SK-N-SH (cell line): ENCODE data around the gene SH3BGR. TPM values are rescaled to one million over a fixed set of nuclear protein-coding genes. Genes with fewer than 3 reads are reported as not detected.

ENCODE experiments used
- CTCF ChIA-PET: fragments of 300-600, 350-600 bp; formaldehyde crosslinking; extraction: SDS; loops from one replicate; lab custom pipeline; 2021; lab: Yijun Ruan, JAX
- POLR2A ChIA-PET: fragments of 350-600 bp; sonication (Branson Sonifier 250); formaldehyde crosslinking; extraction: SDS; loops from one replicate; lab custom pipeline; 2020; ENCODE audit warnings: antibody characterized with exemption, inconsistent platforms; lab: Yijun Ruan, JAX
- DNase-seq: peaks from one replicate; pipeline ENCODE4 v3.0.0; 2012
- H2AFZ ChIP-seq: fragments of 200-600 bp; sonication (generic); 2 replicates; pipeline ENCODE4 v1.8.1; 2016; ENCODE audit warnings: antibody characterized with exemption, mild to moderate bottlenecking, low read depth
- H3F3A ChIP-seq: fragments of 200-600 bp; sonication (generic); replicated peaks from 2 replicates; pipeline ENCODE3; 2016; ENCODE audit warnings: antibody characterized with exemption, mild to moderate bottlenecking; ENCODE audit not compliant: insufficient read depth
- H3K27ac ChIP-seq, 2 experiments: fragments of 200-500 bp in 1 of 2; fragments of 200-600 bp in 1 of 2; sonication (Bioruptor generic) in 1 of 2; sonication (generic), shearing (Covaris generic) in 1 of 2; 2 replicates each; pipeline versions ENCODE4 v1.5.1 to v1.6.1; 2014 to 2016; ENCODE audit warnings: low read depth in 2 of 2, inconsistent platforms in 1 of 2, low read length in 1 of 2, mild to moderate bottlenecking in 1 of 2, mixed read lengths in 1 of 2
- H3K27me3 ChIP-seq: fragments of 200-600 bp; sonication (generic), shearing (Covaris generic); 2 replicates; pipeline ENCODE4 v1.6.1; 2016; ENCODE audit warnings: mixed run types; ENCODE audit not compliant: insufficient read depth
- H3K36me3 ChIP-seq, 2 experiments: fragments of 200-500 bp in 1 of 2; fragments of 200-600 bp in 1 of 2; sonication (Bioruptor generic) in 1 of 2; sonication (generic) in 1 of 2; replicated peaks in 1 of 2; 2 replicates each; pipeline versions ENCODE3 to v1.5.1; 2014 to 2016; ENCODE audit warnings: low read length in 1 of 2, mild to moderate bottlenecking in 1 of 2; ENCODE audit not compliant: insufficient read depth in 2 of 2, control insufficient read depth in 1 of 2
- H3K4me1 ChIP-seq, 2 experiments: fragments of 200-500 bp in 1 of 2; fragments of 200-600 bp in 1 of 2; sonication (Bioruptor generic) in 1 of 2; sonication (generic), shearing (Covaris generic) in 1 of 2; 2 replicates each; pipeline versions ENCODE4 v1.5.1 to v1.6.1; 2014 to 2016; ENCODE audit warnings: low read depth in 1 of 2, low read length in 1 of 2, mixed run types in 1 of 2; ENCODE audit not compliant: insufficient read depth in 2 of 2, control insufficient read depth in 1 of 2
- H3K4me2 ChIP-seq: fragments of 200-600 bp; sonication (generic), shearing (Covaris generic); 2 replicates; pipeline ENCODE4 v1.6.1; 2017; ENCODE audit warnings: mixed run types
- H3K4me3 ChIP-seq, 2 experiments: fragments of 200-500 bp in 1 of 2; fragments of 200-600 bp in 1 of 2; sonication (Bioruptor generic) in 1 of 2; sonication (generic), shearing (Covaris generic) in 1 of 2; 2 replicates each; pipeline versions ENCODE4 v1.5.1 to v1.8.1; 2014 to 2016; ENCODE audit warnings: low read depth in 2 of 2, inconsistent platforms in 1 of 2, low read length in 1 of 2, mild to moderate bottlenecking in 1 of 2, mixed read lengths in 1 of 2, moderate library complexity in 1 of 2
- H3K79me2 ChIP-seq: fragments of 200-600 bp; sonication (generic); 2 replicates; pipeline ENCODE4 v1.8.1; 2017; ENCODE audit warnings: mild to moderate bottlenecking; ENCODE audit not compliant: insufficient read depth
- H3K9ac ChIP-seq: fragments of 200-600 bp; sonication (generic); 2 replicates; pipeline ENCODE4 v1.6.1; 2017; ENCODE audit warnings: mixed run types
- H3K9me2 ChIP-seq: fragments of 200-600 bp; sonication (generic); 2 replicates; pipeline ENCODE4 v1.6.1; 2017; ENCODE audit warnings: mixed run types
- H3K9me3 ChIP-seq: fragments of 200-600 bp; sonication (generic); 2 replicates; pipeline ENCODE4 v1.6.1; 2017; ENCODE audit warnings: mixed run types, mild to moderate bottlenecking, moderate library complexity
- H4K20me1 ChIP-seq: fragments of 200-600 bp; sonication (generic); 2 replicates; pipeline ENCODE4 v1.6.1; 2017; ENCODE audit warnings: mild to moderate bottlenecking, mixed run types; ENCODE audit not compliant: insufficient read depth
- CHD2 ChIP-seq: fragments of 150-350 bp; IDR thresholded peaks from 2 replicates; pipeline ENCODE4 v1.6.1; 2018; ENCODE audit warnings: low read length; ENCODE audit not compliant: partially characterized antibody
- FOSL2 ChIP-seq: IDR thresholded peaks from 2 replicates; pipeline ENCODE4 v1.4.0; 2012; ENCODE audit warnings: low read depth, mild to moderate bottlenecking, moderate library complexity, borderline replicate concordance
- GABPA ChIP-seq: IDR thresholded peaks from 2 replicates; pipeline ENCODE4 v1.4.0; 2012; ENCODE audit warnings: low read depth, mild to moderate bottlenecking
- IRF3 ChIP-seq: fragments of 150-350 bp; IDR thresholded peaks from 2 replicates; pipeline ENCODE4 v1.6.1; 2016; ENCODE audit warnings: mild to moderate bottlenecking, low read depth, low read length
- JUND ChIP-seq: IDR thresholded peaks from 2 replicates; pipeline ENCODE4 v1.4.0; 2012
- NFIC ChIP-seq: IDR thresholded peaks from 2 replicates; pipeline ENCODE4 v1.4.0; 2012; ENCODE audit warnings: borderline replicate concordance
- PBX3 ChIP-seq: IDR thresholded peaks from 2 replicates; pipeline ENCODE4; 2012
- POLR2AphosphoS5 ChIP-seq: IDR thresholded peaks from 2 replicates; pipeline ENCODE4 v1.6.1; 2012; ENCODE audit warnings: low read depth, low read length
- RAD21 ChIP-seq: IDR thresholded peaks from 2 replicates; pipeline ENCODE4 v1.6.1; 2012; ENCODE audit warnings: mild to moderate bottlenecking, low read length
- RXRA ChIP-seq: IDR thresholded peaks from 2 replicates; pipeline ENCODE4 v1.4.0; 2012; ENCODE audit warnings: low read depth, mild to moderate bottlenecking, borderline replicate concordance
- SMC3 ChIP-seq: IDR thresholded peaks from 2 replicates; pipeline ENCODE4 v1.6.1; 2012; ENCODE audit warnings: low read depth, low read length, improper control_type of control experiment
- TAF1 ChIP-seq: IDR thresholded peaks from 2 replicates; pipeline ENCODE4 v1.6.1; 2012; ENCODE audit warnings: low read depth, mild to moderate bottlenecking, low read length, moderate library complexity, borderline replicate concordance
- TCF12 ChIP-seq: IDR thresholded peaks from 2 replicates; pipeline ENCODE4 v1.4.0; 2012
- TEAD4 ChIP-seq: IDR thresholded peaks from 2 replicates; pipeline ENCODE4 v1.4.0; 2012; ENCODE audit warnings: mild to moderate bottlenecking, borderline replicate concordance; ENCODE audit not compliant: insufficient read depth
- ZBTB33 ChIP-seq: IDR thresholded peaks from 2 replicates; pipeline ENCODE4 v1.4.0; 2012; ENCODE audit warnings: low read depth, borderline replicate concordance
- WGBS: methylation state at CpG from one replicate; pipeline ENCODE4 v1.1.6; 2017; ENCODE audit warnings: low lambda C conversion rate; 5-methylcytosine and 5-hydroxymethylcytosine counted together
- polyA plus RNA-seq, 3 experiments: library from polyadenylated mRNA; depleted of rRNA; stranded (reverse); fragments of >200 nt; gene quantifications; 2 replicates each; pipeline ENCODE4 v1.2.3, GENCODE V29; 2012

Gene SH3BGR
- polyA plus RNA-seq, 1 of the 3 experiments (the other 2 are of a cell fraction): 1.1 TPM

GRCh38 chr21:39483917-39484316 lies 32.1 kb downstream of the SH3BGR start:
- no peak overlapping the region; the same call in 1 of the 2 replicates for H2AFZ ChIP-seq
- H3K36me3 ChIP-seq: no peaks in the 10 kb centered on the region
- CTCF ChIA-PET: no interaction called here
- H4K20me1 ChIP-seq: no peaks in the 10 kb centered on the region; the same call in 1 of the 2 replicates
- no peaks in the 10 kb centered on the region for H3K9me2 ChIP-seq
- H3K9me3 ChIP-seq: no peaks in the 10 kb centered on the region
- 0 out of 4 replicates have a peak, but pooled peaks cover 0 to 5% of the 10 kb centered on the region in 2 experiments for H3K4me1 ChIP-seq
- no peaks in the 10 kb centered on the region for H3K27me3 ChIP-seq
- POLR2A ChIA-PET: no interaction called here
- TF ChIP-seq PBX3 (peak; percentile 86), NFIC (peak; percentile 36), RXRA (peak; percentile 46; the same call in 1 of the 2 replicates), IRF3 (no peak), JUND (peak; percentile 56), POLR2AphosphoS5 (no peak), RAD21 (no peak), ZBTB33 (no peak), TAF1 (no peak), SMC3 (no peak), FOSL2 (peak; percentile 38; the same call in 1 of the 2 replicates), TCF12 (peak; percentile 66), TEAD4 (no peak), CHD2 (no peak), GABPA (no peak)
- TF ChIP-seq, all 33 proteins: peak for 6
- Histone ChIP-seq H3F3A (peaks cover 16% of the 10 kb centered on the region), H3K79me2 (no peaks in the 10 kb centered on the region), H3K4me2 (no peak overlapping the region), H3K9ac (no peak overlapping the region), H3K27ac (peak overlapping the region in 1 of 2 experiments; percentile 68; a peak in 2 of 4 replicates), H3K4me3 (no peak overlapping the region)
- 9% methylated on average over 1 of the region's 1 CpG for WGBS
- no peak for DNase-seq
